WERI-Rb-1 (cell line): ENCODE data around the gene ARHGAP26.
A peak's percentile ranks its signal among the peaks of the same experiment; 100 is the strongest.

Source experiments
- DNase-seq: peaks from one replicate; pipeline ENCODE4 v3.0.0-alpha.2; 2020
- H3K27ac ChIP-seq: fragments of 250-450 bp; sonication (Bioruptor Pico); 2 replicates; pipeline ENCODE4 v1.5.1; 2020; ENCODE audit warnings: mild to moderate bottlenecking, moderate library complexity
- H3K27me3 ChIP-seq: fragments of 250-450 bp; sonication (Bioruptor Pico); 2 replicates; pipeline ENCODE4 v1.5.1; 2021; ENCODE audit warnings: mild to moderate bottlenecking, low read depth, moderate library complexity; ENCODE audit not compliant: insufficient read depth, severe bottlenecking
- H3K36me3 ChIP-seq: fragments of 250-450 bp; sonication (Bioruptor Pico); 2 replicates; pipeline ENCODE4 v1.5.1; 2020; ENCODE audit warnings: mild to moderate bottlenecking, moderate library complexity
- H3K4me3 ChIP-seq: 2 replicates; pipeline ENCODE4 v1.5.1; 2011; ENCODE audit warnings: low read depth, mild to moderate bottlenecking, control low read depth, low read length
- H3K9me3 ChIP-seq: fragments of 250-450 bp; sonication (Bioruptor Pico); 2 replicates; pipeline ENCODE4 v1.5.1; 2021; ENCODE audit warnings: mild to moderate bottlenecking, moderate library complexity; ENCODE audit not compliant: severe bottlenecking
- TF ChIP-seq, protein P1 (sequence below): IDR thresholded peaks from 2 replicates; pipeline ENCODE4 v1.5.1; 2011; ENCODE audit warnings: low read depth, mild to moderate bottlenecking, control low read depth, inconsistent platforms, low read length

ARHGAP26 gene

DNA sequence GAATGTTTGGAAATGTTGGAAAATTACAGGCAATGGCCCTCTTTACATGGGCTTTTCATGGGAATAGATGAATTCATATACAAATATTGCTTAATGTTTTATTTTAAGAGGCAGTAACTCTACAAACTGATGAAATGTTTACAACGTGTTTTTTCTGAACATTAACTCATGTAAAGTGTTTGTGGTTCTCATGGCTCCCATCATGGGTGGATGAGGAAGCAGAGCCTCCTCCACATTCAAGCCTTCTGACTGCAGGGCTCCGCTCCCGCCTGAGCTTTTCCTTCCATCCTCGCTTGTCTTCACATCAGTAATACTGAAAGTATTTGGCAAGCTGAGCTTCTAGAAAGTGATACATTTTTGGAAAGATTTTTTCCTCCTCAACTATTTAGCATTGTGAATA is 204.2 kb downstream of the ARHGAP26 start:
- no peaks in the 10 kb centered on the region for H3K9me3 ChIP-seq
- TF ChIP-seq, protein P1, sequence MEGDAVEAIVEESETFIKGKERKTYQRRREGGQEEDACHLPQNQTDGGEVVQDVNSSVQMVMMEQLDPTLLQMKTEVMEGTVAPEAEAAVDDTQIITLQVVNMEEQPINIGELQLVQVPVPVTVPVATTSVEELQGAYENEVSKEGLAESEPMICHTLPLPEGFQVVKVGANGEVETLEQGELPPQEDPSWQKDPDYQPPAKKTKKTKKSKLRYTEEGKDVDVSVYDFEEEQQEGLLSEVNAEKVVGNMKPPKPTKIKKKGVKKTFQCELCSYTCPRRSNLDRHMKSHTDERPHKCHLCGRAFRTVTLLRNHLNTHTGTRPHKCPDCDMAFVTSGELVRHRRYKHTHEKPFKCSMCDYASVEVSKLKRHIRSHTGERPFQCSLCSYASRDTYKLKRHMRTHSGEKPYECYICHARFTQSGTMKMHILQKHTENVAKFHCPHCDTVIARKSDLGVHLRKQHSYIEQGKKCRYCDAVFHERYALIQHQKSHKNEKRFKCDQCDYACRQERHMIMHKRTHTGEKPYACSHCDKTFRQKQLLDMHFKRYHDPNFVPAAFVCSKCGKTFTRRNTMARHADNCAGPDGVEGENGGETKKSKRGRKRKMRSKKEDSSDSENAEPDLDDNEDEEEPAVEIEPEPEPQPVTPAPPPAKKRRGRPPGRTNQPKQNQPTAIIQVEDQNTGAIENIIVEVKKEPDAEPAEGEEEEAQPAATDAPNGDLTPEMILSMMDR: no peak
- no peaks in the 10 kb centered on the region for H3K36me3 ChIP-seq
- no peak for DNase-seq
- H3K27me3 ChIP-seq: no peaks in the 10 kb centered on the region
- no peak overlapping the region for H3K27ac ChIP-seq
- H3K4me3 ChIP-seq: no peak overlapping the region

DNA sequence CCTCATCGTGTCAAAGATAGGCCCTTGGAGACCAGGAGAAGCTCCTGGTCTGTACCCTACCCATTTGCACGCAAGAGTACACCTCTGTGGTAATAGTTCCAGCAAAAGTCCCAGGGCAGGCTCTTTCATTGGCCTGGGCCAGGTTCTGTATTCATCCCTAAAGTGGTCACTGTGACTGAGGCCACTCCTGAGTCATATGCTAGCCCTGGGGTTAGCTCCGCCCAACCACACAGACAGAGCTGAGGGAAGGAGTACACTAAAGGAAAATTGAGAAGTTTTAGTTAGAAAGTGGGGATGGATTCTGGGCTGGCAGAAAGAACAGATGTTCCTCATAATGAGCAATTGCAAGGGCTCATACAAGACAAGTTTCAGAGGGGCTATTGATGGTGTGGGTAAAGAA is 206.7 kb downstream of the ARHGAP26 start:
- Histone ChIP-seq H3K27ac (no peak overlapping the region), H3K36me3 (no peaks in the 10 kb centered on the region), H3K4me3 (no peak overlapping the region), H3K9me3 (no peaks in the 10 kb centered on the region), H3K27me3 (no peaks in the 10 kb centered on the region)
- no peak for DNase-seq
- TF ChIP-seq, protein P1: no peak

DNA sequence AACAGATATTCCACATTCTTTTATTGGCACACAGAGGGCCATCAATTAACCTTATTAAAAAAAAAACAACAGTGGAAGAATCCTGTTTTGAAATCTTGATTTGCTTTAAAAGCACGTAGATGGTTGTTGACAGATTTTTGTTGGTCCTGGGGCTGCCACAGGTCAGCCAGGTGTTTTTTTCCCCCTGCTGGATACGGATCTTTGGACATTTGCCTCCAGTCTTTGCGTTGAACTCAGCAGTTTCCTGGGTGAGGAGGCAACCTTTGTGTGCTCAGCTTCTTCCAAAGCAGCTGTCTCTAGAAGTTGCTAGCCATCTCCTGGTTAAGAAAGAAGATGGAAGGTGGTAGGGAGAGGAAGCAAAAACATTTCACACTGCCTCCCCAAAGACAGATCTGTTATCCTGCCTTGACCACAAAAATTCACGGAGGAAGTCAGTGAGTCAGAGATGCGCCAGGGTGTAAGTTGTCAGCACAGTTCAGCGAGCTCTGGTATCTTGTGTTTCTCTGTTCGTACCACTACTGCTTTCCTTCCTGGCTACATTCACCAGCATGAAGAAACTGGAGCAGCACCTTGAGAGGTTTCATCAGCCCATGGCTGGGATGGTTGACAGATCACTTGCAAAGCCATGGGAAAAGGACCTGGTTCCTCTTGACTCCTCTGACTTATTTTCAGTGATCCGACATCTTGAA is 207.3 kb downstream of the ARHGAP26 start:
- no peak overlapping the region for H3K27ac ChIP-seq
- H3K27me3 ChIP-seq: no peaks in the 10 kb centered on the region
- no peak overlapping the region for H3K4me3 ChIP-seq
- no peaks in the 10 kb centered on the region for H3K36me3 ChIP-seq
- DNase-seq: no peak
- TF ChIP-seq, protein P1: no peak
- no peaks in the 10 kb centered on the region for H3K9me3 ChIP-seq

DNA sequence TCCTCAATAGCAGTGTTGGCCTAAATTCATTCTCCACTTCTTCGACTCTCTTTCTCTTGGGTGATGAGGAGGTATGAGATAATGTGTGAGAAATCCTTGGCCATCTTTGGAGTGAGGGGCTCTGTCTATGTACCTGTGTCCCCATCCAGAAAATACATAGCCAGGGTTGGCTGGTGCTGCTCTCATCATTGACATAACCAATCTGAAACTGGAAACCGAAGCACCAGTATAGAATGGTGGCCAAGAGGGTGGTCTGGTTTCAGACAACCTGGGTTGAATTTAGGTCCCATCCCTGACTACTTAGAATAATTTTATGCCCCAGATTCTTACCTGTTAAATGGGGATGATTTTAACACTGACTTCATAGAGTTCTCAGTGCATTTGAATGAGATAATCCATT is 208.1 kb downstream of the ARHGAP26 start:
- H3K27me3 ChIP-seq: no peaks in the 10 kb centered on the region
- no peak overlapping the region for H3K27ac ChIP-seq
- TF ChIP-seq, protein P1: no peak
- no peaks in the 10 kb centered on the region for H3K36me3 ChIP-seq
- DNase-seq: no peak
- H3K9me3 ChIP-seq: no peaks in the 10 kb centered on the region
- no peak overlapping the region for H3K4me3 ChIP-seq

DNA sequence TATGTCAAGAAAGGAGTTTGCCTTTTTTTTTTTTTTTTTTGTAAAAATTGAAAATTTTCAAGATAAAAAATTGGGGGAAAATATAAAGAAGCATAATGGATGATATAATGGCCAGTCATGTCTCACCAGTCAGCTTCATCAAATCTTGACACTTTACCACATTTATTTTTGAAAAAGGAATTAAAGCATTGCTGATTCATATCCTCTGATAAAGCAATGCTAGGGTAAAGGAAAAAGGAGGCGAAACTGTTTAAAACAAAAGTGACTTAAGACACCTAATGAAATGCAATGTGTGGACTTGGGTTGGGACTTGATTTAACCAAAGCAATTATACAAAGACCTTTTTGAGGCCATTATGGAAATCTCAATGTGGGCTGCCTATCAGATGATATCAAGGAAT is 208.5 kb downstream of the ARHGAP26 start:
- TF ChIP-seq, protein P1: no peak
- Histone ChIP-seq H3K27me3 (no peaks in the 10 kb centered on the region), H3K4me3 (no peak overlapping the region), H3K36me3 (no peaks in the 10 kb centered on the region), H3K9me3 (no peaks in the 10 kb centered on the region), H3K27ac (no peak overlapping the region)
- no peak for DNase-seq

DNA sequence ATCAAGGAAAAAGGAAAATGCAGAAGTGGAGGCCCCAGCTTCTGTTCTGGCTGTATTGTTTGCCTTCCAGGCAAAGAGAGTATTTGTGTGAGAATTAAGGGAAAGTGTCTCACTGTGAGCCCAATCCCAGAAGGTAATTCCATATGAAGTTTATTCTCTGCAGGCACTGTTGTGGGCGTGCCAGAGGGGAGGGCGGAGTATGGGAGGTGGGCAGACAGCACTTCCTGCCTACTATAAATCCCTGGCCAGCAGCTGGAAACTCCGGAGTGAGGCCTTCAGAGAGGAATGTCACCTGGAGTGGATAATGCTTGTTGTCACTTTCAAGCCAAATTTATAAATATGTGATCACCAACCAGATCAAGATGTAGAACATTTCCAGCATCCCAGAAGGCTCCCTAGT is 209.5 kb downstream of the ARHGAP26 start:
- Histone ChIP-seq H3K4me3 (no peak overlapping the region), H3K27me3 (no peaks in the 10 kb centered on the region), H3K36me3 (no peaks in the 10 kb centered on the region), H3K27ac (no peak overlapping the region), H3K9me3 (no peaks in the 10 kb centered on the region)
- peak; percentile 21 for DNase-seq
- TF ChIP-seq, protein P1: no peak
